ENCODE results near the gene ZNF680. TPM values are rescaled to one million over a fixed set of nuclear protein-coding genes. Genes with fewer than 3 reads are reported as not detected.

Gene ZNF680
- total RNA-seq, 1 donor from 2014 or later: 7.1 TPM

- Mint-ChIP-seq H3K36me3 (ENCODE audit: low read depth, unreplicated experiment) (no peaks in the 10 kb centered on the region), H3K27me3 (ENCODE audit: low read depth, unreplicated experiment) (no peaks in the 10 kb centered on the region), H3K4me3 (ENCODE audit: unreplicated experiment) (no peak overlapping the region), H3K9me3 (ENCODE audit: unreplicated experiment) (peaks cover 5% of the 10 kb centered on the region), H3K4me1 (ENCODE audit: low read depth, unreplicated experiment) (no peaks in the 10 kb centered on the region), H3K27ac (ENCODE audit: unreplicated experiment) (no peak overlapping the region)
- H3K4me1 ChIP-seq (ENCODE audit: insufficient read depth, low read length): no peaks in the 10 kb centered on the region
- no peak overlapping the region for H2AFZ ChIP-seq (ENCODE audit: low read depth, low read length)
- H3K4me3 ChIP-seq (ENCODE audit: insufficient read depth, low read depth, low read length): no peak overlapping the region
- no peaks in the 10 kb centered on the region for H3K9me3 ChIP-seq (ENCODE audit: insufficient read depth, low read depth, low read length)
- no peak overlapping the region for H3K4me2 ChIP-seq (ENCODE audit: low read length)
- no peak overlapping the region for H3K9ac ChIP-seq (ENCODE audit: low read length)
- H3K27me3 ChIP-seq (ENCODE audit: insufficient read depth, low read length): no peaks in the 10 kb centered on the region
- H4K20me1 ChIP-seq (ENCODE audit: insufficient read depth, low read length): no peaks in the 10 kb centered on the region
- DNase-seq (ENCODE audit: low read depth) (no peak), FAIRE-seq (no peak)
- no peak overlapping the region for H3K27ac ChIP-seq (ENCODE audit: low read depth, low read length)
- H3K36me3 ChIP-seq (ENCODE audit: insufficient read depth, low read length): no peaks in the 10 kb centered on the region
- H3K79me2 ChIP-seq (ENCODE audit: insufficient read depth, low read length): no peaks in the 10 kb centered on the region
- TF ChIP-seq EZH2 (IDR thresholded peaks at IDR 0.05; ENCODE audit: insufficient read depth, low read length) (no peak), CTCF (IDR thresholded peaks at IDR 0.05; ENCODE audit: insufficient read depth, low read depth, low read length) (no peak)
These were observed 77.2 kb downstream of the ZNF680 start for GRCh38 chr7:64485623-64486022.

Other genes with a start within 250 kb of the ZNF680 start
- 3.7 and 4.4 TPM in 2 replicates for gene ZNF736, start 249.1 kb downstream of the ZNF680 start, total RNA-seq
- 5.7 and 7.8 TPM in 2 replicates for gene ZNF107, start 103.1 kb upstream of the ZNF680 start, total RNA-seq
- gene ZNF138, start 231.4 kb upstream of the ZNF680 start, total RNA-seq: 3.5 and 5.7 TPM in 2 replicates

All from astrocyte (in vitro differentiated cells and primary cell).